ENCODE results near the gene PLGRKT.

The PLGRKT gene

GRCh38 chr9:5429873-5430564 lies 7.7 kb downstream of the PLGRKT start:
- H3K4me3 ChIP-seq (ENCODE audit: low read length), result no peak overlapping the region
- TF ChIP-seq CTCF (conservative IDR thresholded peaks at IDR 0.05; ENCODE audit: low read depth, low read length), result no peak
- DNase-seq (ENCODE audit: low read depth), result no peak

- DNase-seq (ENCODE audit: low read depth), result no peak
- H3K4me3 ChIP-seq (ENCODE audit: low read length), result no peak overlapping the region
- TF ChIP-seq CTCF (conservative IDR thresholded peaks at IDR 0.05; ENCODE audit: low read depth, low read length), result no peak
Measured at GRCh38 chr9:5428794-5429528, 8.8 kb downstream of the PLGRKT start.

- no peak overlapping the region for H3K4me3 ChIP-seq (ENCODE audit: low read length)
- DNase-seq (ENCODE audit: low read depth), result no peak
- TF ChIP-seq CTCF (conservative IDR thresholded peaks at IDR 0.05; ENCODE audit: low read depth, low read length), result no peak
Measured at GRCh38 chr9:5428172-5428571, 9.6 kb downstream of the PLGRKT start.

GRCh38 chr9:5427005-5427404 lies 10.7 kb downstream of the PLGRKT start:
- no peak for DNase-seq (ENCODE audit: low read depth)
- TF ChIP-seq CTCF (conservative IDR thresholded peaks at IDR 0.05; ENCODE audit: low read depth, low read length), result no peak
- no peak overlapping the region for H3K4me3 ChIP-seq (ENCODE audit: low read length)

GRCh38 chr9:5425006-5425628 lies 12.6 kb downstream of the PLGRKT start:
- DNase-seq (ENCODE audit: low read depth), result no peak
- peak; percentile 35 for TF ChIP-seq CTCF (conservative IDR thresholded peaks at IDR 0.05; ENCODE audit: low read depth, low read length)
- H3K4me3 ChIP-seq (ENCODE audit: low read length), result no peak overlapping the region

- H3K4me3 ChIP-seq (ENCODE audit: low read length), result no peak overlapping the region
- no peak for DNase-seq (ENCODE audit: low read depth)
- no peak for TF ChIP-seq CTCF (conservative IDR thresholded peaks at IDR 0.05; ENCODE audit: low read depth, low read length)
Measured at GRCh38 chr9:5422276-5422675, 15.4 kb downstream of the PLGRKT start.

Data from retinal pigment epithelial cell (primary cell).